Cardiac muscle cell (in vitro differentiated cells and primary cell): ENCODE data around the gene DDX18. TPM values are rescaled to one million over a fixed set of nuclear protein-coding genes. Genes with fewer than 3 reads are reported as not detected.
A peak's percentile ranks its signal among the peaks of the same experiment; 100 is the strongest.
"Not testable (repeated sequence)": the region's sequence is repeated elsewhere in the genome, so short reads cannot be mapped to it uniquely, and the experiment has no call there.

Experiments
- DNase-seq, 2 donors: peaks; one replicate each; pipeline versions ENCODE4 v3.0.0 to v3.0.0-alpha.2; 2010 to 2017; ENCODE audit warnings: low read depth in 1 of 2, low spot score in 1 of 2
- H3K27ac ChIP-seq: fragments of 200-600 bp; sonication (generic); 2 replicates; pipeline ENCODE4 v1.5.1; 2016
- H3K27me3 ChIP-seq: fragments of 200-600 bp; sonication (generic); 2 replicates; pipeline ENCODE4 v1.6.0; 2016; ENCODE audit warnings: control low read depth
- H3K36me3 ChIP-seq: fragments of 200-600 bp; sonication (generic); 2 replicates; pipeline ENCODE4 v1.5.1; 2016; ENCODE audit warnings: control low read depth
- H3K4me1 ChIP-seq: fragments of 200-600 bp; sonication (generic); 2 replicates; pipeline ENCODE4 v1.8.1; 2017; ENCODE audit warnings: low read depth, mild to moderate bottlenecking, mixed run types
- H3K4me3 ChIP-seq: fragments of 200-600 bp; sonication (generic); 2 replicates; pipeline ENCODE4 v1.5.1; 2016; ENCODE audit warnings: mild to moderate bottlenecking
- H3K9me3 ChIP-seq: fragments of 200-600 bp; sonication (generic); 2 replicates; pipeline ENCODE4 v1.5.1; 2017; ENCODE audit warnings: low read depth, mild to moderate bottlenecking, control low read depth
- CTCF ChIP-seq: IDR thresholded peaks from 2 replicates; pipeline ENCODE4 v1.5.1; 2012; ENCODE audit warnings: low read depth, mild to moderate bottlenecking, low read length
- polyA plus RNA-seq: library from polyadenylated mRNA; unstranded; fragments of >200 nt; fragmentation: Nextera tagmentation; extraction: Ambion mirVana; gene quantifications from 2 replicates; pipeline ENCODE4 v1.2.1, GENCODE V29; 2016
- total RNA-seq: library from RNA; depleted of rRNA; stranded (reverse); fragments of >200 nt; gene quantifications from 2 replicates; pipeline ENCODE4 v1.2.3, GENCODE V29; 2016

DDX18 gene
- total and polyA plus RNA-seq, 2 experiments from 2014 or later = 30.6 to 33.6 TPM

GRCh38 chr2:117812443-117812842, 2.0 kb upstream of the DDX18 start:
- no peak for TF ChIP-seq CTCF
- H3K27me3 ChIP-seq = no peaks in the 10 kb centered on the region
- no peaks in the 10 kb centered on the region for H3K36me3 ChIP-seq
- peaks cover 11% of the 10 kb centered on the region for H3K4me1 ChIP-seq
- no peaks in the 10 kb centered on the region for H3K9me3 ChIP-seq
- no peak overlapping the region for H3K4me3 ChIP-seq
- no peak overlapping the region for H3K27ac ChIP-seq
- no peak for DNase-seq

- H3K4me3 ChIP-seq = peak overlapping the region; percentile 58
- peaks cover 11% of the 10 kb centered on the region for H3K4me1 ChIP-seq
- peaks cover 32% of the 10 kb centered on the region for H3K36me3 ChIP-seq
- H3K27ac ChIP-seq = no peak overlapping the region
- no peak for TF ChIP-seq CTCF
- H3K27me3 ChIP-seq = no peaks in the 10 kb centered on the region
- H3K9me3 ChIP-seq = no peaks in the 10 kb centered on the region
- no peak for DNase-seq
Measured at GRCh38 chr2:117815946-117816345, 1.5 kb downstream of the DDX18 start.

- no peak for TF ChIP-seq CTCF
- DNase-seq = no peak
- no peak overlapping the region for H3K27ac ChIP-seq
- H3K9me3 ChIP-seq = no peaks in the 10 kb centered on the region
- H3K4me1 ChIP-seq = peaks cover 11% of the 10 kb centered on the region
- peaks cover 61% of the 10 kb centered on the region for H3K36me3 ChIP-seq
- no peaks in the 10 kb centered on the region for H3K27me3 ChIP-seq
- no peak overlapping the region for H3K4me3 ChIP-seq
Measured at GRCh38 chr2:117818921-117819320, 4.4 kb downstream of the DDX18 start.

- Histone ChIP-seq H3K27me3 (no peaks in the 10 kb centered on the region), H3K27ac (no peak overlapping the region), H3K4me3 (no peak overlapping the region), H3K36me3 (peaks cover 74% of the 10 kb centered on the region), H3K9me3 (no peaks in the 10 kb centered on the region), H3K4me1 (peaks cover 9% of the 10 kb centered on the region)
- no peak for DNase-seq
- TF ChIP-seq CTCF = no peak
Measured at GRCh38 chr2:117820444-117820843, 6.0 kb downstream of the DDX18 start.

GRCh38 chr2:117825437-117825836, 10.9 kb downstream of the DDX18 start:
- Histone ChIP-seq H3K4me1 (no peaks in the 10 kb centered on the region), H3K9me3 (no peaks in the 10 kb centered on the region), H3K27me3 (no peaks in the 10 kb centered on the region), H3K36me3 (peaks cover 79% of the 10 kb centered on the region), H3K4me3 (no peak overlapping the region), H3K27ac (no peak overlapping the region)
- TF ChIP-seq CTCF = no peak
- no peak for DNase-seq

- H3K9me3 ChIP-seq, H3K27me3 ChIP-seq, H3K27ac ChIP-seq, H3K4me3 ChIP-seq, H3K4me1 ChIP-seq, DNase-seq: not testable (repeated sequence)
- peaks cover 64% of the 10 kb centered on the region for H3K36me3 ChIP-seq
Measured at GRCh38 chr2:117827464-117827863, 13.0 kb downstream of the DDX18 start.
